Measurements from ENCODE around the gene SEC16B.

Gene SEC16B

DNA sequence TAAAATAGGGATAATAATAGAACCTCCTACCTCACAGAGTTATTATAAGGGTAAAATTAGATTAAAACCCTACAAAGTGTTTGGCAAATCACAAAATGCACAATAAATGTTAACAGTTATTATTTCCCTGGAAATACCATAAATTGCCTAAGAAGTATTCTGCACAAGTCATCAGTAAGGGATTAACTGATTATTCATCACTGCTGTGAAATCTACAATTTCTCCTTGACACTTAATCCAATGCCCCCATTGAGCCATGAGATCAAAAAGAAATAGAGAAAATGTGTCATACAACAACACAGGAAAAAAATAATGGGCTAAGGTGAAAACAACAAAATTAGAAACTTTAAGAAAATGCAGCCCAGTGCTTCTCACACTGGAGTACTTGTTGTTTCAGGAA, 6.7 kb upstream of the SEC16B start:
- no peak for DNase-seq

DNA sequence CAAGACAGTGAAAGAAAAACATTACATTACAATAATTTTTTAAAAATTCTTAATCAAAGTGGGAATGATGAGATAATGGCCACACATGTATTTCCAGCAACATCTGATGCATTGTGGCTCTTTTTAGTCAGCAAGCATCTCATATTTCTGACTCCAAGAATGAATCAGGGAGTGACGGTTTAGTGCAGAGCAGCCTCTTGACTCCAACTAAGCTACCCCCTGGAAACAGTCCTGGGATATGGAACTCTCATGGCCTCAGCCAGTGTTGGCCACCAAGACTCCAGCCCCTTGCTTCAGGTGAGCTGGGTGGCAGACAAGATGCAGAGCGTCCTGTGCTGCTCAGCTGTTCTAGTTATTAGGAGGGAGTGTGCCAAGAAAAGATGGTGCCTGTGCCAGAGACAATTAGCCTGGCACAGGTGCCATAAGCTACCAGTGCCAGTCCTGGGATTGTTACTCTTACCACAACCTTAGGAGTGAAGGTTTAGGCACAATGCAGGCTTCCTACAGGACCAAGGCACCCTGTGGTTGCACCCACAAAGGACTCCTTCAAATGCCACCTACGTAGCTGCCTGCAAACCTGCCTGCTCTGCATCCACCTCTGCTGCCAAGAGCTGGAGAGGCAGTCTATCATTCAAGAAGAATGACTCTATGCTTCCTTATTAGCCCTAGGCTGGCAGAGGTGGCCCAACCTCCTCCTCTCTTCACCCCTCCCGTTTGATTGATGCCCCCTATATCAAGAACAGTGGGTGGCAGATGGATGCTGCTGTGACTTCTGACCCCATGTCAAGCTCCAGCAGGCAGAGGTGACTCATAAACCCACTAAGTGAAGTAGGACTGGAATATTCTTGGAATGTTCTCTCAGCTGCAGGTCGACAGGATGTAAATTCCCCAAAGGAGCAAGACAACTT, 6.0 kb upstream of the SEC16B start:
- DNase-seq = no peak

DNA sequence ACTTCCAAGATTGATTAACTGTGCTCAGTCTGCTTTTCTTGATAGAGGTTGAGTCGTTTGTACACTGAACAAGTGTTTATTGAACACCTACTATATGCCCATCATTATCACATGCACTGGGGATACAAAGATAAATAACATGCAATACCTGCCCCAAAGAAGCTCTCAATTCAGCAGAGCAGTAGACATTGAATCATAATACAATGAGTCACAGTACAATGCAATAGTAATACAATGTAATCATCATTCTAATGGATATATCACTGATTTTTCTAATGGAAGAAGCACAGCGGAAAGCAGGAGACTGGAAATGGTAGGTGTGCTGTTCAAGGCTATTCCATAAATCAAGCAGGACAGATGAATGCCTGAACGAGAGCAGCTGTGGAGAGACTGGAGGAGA, 3.7 kb upstream of the SEC16B start:
- no peak for DNase-seq

GRCh38 chr1:177969109-177969508, 749 bp downstream of the SEC16B start:
- no peak for DNase-seq

- no peak for DNase-seq
Measured at GRCh38 chr1:177966199-177966598, 3.7 kb downstream of the SEC16B start.

DNA sequence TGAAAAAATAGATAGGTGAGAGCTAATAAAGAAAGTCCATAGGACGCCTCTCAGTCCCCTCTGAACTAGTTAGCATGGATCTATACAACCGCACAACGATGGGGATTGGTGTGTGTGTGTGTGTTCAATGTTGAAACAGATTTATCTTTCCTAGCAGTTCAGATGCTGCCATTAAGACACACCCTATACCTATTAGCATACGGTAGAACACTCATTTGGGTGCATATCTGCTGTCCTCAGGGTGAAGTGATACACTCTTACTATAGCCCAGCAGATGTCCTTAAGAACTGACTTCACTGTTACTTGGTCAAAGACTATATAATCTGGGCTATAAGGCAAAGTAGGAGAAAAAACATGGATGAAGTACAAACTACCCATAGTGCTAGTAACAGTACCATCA, 4.6 kb downstream of the SEC16B start:
- DNase-seq = no peak

DNA sequence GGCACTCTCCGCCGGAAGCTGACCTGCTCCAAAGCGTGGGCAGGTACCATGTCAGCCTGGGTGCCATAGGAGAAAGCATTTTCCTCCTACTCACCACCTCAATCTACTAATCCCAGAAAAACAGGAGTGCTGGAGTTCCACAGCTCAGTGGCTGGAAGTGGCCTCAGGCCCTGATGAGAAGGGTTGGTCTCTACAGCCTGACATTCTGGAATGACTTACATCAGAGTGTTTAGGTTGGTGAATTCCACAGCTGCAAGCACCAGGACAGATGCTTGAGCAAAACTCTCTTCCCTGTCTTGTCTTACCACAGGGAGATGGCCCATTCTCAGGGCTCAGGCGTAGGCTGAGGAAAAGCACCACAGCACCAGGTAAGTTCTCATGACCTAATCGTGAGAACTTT, 5.5 kb downstream of the SEC16B start:
- DNase-seq = no peak

DNA sequence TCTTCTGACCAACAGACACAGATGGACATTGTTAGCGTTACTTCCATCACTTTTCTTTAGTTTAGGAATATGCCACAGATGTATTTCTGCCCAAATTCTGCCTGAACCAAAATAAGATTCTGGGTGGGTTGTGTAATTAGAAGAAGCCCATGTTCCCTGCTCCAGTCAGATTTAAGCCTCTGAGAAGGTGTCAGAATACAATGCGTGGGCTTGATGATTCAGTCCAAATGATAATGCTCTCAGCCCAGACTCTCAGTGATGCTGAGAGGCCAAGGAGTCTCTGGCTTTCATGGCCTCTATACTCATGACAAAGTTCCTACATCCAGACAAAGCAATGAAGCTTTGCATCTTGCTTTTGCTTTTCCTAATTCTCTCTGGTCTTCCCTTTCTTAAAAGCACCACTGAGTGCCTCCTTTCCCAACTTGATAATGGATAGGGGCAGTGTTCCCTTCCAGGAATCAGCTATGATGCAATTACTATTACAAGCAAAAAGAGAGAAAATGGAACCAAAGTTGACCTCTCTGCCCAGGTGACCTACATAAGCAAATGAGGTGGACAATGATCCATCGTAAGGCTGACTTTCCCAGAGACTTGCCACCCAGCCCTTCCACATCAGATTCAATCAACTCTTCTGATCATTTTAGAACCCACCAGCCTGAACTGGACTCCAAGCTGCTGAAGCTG, 8.8 kb downstream of the SEC16B start:
- DNase-seq = no peak

DNA sequence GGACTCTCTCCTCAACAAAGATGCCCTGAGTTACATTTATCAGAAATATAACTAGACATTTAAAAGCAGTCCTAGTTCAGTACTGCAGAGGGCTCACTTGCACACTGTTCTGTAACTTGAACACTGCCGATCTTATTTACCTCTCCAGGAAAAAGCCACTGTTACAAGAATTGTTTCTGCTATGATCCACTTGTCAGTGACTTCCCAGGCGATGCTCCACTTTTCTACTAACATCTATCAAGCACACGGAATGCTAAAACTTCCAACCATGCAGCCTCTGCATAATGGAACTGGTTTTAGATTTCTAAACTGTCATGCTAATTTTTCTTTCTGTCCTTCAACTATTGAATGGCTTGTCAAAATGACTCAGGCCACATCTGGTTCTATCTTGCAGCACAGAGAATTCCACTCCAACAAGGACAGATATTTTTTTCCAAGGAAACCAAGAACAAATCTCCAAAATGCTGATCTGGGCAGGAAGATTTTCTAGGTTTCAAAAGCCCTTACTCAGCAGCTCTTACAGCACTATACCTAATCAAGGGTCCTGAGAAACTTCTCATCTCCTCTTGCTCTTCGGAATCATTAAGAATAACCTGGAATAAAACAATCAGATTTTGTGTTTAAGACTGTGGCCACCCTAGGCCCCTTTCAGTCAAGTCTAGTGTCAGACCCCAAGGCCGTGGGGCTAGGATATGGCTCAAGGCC, 9.9 kb downstream of the SEC16B start:
- no peak for DNase-seq

- DNase-seq = no peak
Measured at GRCh38 chr1:177958092-177958491, 11.8 kb downstream of the SEC16B start.

DNA sequence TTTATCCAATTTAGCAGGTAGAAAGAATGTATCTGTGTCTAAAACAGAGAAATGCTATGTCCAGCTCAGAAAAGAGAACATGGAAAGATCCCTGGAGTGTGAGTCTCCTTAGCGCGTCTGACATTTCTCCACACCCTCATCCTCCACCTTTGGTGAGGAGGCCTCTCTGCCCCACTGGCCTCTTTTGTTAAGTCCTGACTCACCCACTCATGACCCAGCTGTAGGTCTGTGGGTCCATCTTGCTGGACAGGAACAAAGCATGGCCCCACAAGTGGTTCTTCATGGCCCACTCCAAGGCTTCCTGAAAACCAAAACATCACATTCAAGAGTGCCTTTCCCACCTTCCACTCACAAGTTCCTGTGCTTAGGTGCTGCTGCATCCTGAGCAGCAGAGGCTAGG, 15.8 kb downstream of the SEC16B start:
- no peak for DNase-seq

DNA sequence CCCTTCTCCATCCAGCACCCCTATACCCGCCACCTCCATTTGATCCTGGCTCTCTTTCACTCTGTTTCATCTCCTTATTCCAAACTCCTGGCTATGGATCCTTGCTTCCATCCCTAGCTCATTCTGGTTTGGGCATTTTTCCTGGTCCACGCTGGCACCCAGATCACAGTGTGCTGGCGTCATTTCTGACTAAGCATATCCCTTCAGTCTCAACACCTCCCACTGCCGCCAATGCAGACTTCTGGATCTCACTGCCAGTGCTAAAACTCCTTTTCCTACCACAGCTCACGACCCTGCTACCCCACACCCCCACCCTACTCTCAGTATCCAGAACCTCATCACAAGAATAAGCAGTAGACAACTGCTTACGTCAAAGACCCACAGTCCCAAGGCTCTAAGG, 16.3 kb downstream of the SEC16B start:
- no peak for DNase-seq

DNA sequence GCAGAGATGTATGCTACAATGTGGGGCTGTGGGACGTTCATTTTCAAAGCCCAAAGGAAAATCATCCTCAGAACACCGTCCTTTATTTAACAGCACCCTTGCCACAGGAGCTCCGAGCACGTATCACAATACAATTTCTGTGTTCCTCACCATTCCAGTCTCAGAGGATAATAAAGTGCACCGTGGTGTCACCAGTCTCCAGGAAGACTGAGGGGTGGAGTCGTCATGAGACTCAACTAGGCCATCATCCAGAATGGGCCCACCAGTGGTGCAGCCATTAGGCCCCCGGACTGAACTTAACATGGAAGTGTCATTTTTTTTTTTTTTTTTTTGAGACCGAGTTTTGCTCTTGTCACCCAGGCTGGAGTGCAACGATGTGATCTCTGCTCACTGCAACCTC, 17.2 kb downstream of the SEC16B start:
- no peak for DNase-seq

DNA sequence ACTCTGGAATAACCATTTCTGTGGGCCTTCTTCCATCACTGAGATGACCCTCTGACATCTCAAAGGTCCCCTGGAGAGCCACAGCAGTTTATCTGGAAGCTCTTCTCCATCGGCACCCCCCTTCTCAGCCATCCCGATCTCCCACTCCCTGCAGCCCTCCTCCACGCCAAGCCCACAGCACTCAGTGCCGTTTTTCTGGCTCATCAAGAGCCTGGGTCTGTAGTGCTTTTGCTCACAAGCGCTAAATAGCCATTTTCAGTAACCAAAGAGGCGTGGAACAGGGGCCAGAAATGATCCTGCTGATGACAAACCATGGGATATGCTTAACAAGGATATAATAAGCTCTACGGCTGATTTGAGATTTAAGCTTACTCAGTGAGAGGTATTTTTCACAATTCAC, 17.6 kb downstream of the SEC16B start:
- no peak for DNase-seq

DNA sequence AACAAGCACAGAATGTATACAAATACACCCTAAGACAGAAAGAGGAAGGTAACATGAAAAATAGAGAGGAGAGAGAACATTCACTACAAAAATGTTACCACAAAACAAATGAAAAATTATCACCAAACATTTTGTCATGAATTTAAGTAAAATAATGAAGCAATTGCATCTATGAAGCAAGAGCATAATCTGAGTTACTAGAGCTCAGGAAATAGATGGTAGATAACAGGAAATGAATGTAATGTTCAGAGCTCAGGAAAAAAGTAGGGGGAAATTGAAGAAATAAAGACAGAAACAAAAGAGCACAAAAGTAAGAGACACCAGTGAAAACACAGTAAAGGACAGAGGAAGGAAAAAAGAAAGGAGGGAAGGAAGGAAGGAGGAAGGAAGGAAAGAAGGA, 19.4 kb downstream of the SEC16B start:
- DNase-seq = no peak

DNA sequence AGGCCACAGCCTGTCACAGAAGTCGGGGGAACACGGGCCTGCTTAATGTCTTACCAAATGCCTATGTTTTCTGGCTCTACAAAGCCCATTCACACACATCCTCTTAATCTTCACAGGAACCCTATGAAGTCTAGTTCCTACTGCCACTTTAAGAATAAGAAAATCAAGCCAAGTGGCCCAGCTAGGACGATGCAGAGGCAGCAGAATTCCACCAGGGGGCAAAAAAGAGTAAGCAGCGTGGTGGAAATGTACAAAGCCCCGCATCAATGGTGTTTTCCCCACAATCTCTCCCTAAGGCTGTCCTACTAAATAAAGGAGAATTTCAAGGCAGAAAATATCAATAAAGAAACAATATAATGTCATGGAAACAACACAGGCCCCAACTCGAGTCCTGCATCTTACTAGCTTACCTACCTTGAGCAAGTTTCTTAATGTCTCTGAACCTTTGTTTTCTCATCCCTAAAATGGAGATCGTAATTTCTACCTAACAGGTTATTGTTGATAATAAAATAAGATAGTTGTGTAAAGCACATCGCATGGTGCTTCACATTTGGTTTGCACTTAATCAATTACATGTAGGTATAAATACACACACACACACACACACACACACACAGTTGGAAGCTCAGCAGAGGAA, 21.4 kb downstream of the SEC16B start:
- no peak for DNase-seq

DNA sequence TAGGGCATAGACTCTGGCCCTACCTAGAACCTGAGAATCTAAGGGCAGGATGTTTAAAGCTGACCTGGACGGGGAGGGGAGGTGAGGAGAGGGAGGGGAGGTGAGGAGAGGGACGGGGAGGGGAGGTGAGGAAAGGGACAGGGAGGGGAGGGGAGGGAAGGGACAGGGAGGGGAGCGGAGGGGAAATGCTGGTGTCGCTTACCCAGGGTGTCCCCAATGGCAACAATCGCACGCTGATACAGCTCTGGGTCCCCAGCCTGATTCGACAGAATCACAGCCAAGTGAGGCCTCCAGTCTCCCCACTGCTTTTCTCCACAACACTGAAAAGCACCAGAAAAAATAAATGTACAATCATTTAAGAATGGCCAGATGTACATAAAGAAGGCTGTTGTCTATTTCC, 22.2 kb downstream of the SEC16B start:
- no peak for DNase-seq

DNA sequence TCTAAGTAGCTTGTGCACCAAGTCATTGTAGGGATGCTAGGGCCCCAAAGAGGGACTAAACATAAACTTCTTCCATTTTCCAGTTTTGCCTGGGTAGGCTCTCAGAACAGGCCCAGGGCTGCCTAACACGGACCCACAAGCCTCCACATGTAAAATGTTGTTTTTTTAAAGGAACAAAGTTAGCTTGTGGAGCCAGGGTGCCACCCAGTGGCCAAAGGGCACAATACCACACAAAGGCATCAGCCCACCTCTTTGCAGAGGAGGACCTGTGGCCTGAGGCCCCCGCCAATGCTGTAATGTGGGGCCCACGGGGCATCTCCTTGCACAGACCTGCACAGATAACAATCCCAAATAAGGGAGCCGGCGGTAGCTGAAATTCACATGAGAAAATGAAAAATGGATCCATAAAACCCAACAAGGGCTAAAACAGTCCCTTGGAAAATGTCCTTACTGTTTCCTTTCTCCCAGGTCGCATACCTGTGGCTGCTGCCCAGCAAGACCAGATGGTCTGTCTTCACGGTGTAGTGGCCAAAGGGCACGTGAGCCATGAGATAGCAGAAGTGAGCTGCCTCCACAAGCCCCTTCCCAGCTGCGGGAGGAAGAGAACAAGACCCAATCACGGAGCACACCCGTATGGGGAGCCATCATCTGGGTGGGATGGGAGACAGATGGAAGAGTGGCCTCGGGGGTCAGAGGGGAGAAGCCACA, 23.8 kb downstream of the SEC16B start:
- DNase-seq = no peak

DNA sequence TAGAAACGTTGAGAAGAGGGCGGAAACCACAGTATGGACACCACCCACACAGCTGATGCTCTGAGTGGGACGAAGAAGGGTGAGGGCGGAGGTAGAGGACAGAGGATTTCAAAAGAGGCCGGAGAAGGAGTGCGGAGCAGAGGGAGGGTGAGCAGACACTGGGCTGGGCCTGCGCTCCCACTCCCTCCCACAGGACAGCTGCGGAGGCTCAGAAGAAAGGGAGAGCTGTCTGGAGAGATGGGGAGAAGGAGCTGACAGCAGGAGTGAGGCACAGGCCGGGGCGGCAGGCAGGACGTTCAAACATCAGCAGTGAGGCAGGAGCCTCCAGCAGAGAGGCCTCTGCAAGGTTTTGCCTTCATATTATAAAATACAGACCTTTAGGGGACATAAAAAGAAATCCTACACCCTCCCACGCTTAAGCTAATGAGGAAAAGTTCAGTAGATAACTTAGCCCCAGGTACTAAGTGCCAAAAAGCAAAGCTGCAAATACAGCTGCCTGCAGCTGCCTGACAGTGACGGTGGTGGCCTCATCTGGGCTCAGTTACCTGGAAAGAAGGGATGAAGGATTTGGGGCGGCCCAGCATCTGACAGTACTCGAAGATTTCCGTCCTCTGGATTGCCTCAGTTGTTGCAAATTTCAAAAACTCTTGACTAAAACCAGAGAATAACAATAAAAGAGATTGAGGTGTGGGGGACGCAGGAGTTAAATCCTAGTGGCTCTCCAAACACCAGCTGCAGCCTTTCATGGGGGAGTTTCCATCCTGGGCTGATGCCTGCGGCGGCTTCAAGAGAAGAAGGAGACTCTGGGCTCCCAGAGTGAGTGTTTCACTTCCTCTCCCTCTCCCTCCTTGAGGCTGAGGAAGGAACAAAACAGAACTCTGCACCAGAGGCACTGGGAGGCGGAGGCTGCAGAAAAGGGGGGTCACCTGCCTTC, 25.6 kb downstream of the SEC16B start:
- DNase-seq = no peak

- DNase-seq = no peak
Measured at GRCh38 chr1:177941976-177942375, 27.9 kb downstream of the SEC16B start.

DNA sequence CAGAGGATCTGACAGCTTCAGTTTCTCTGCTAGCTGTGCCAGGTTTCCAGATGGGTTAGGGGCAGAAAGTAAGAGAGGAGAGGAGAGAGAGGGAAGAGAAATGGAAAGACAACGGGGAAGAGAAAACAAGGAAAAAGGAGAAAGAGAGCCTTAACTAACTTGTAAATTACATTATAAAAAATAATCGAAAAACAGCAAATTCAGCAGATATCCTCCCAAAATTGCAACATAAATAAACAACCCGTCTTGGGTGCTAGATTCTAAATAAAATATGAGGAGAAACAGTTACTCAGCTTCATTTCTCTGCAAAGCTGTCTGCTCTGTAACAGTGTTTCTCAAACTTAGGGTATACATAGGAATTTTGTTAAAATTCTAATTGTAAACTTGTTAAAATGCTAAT, 29.2 kb downstream of the SEC16B start:
- DNase-seq = no peak

- no peak for DNase-seq
Measured at GRCh38 chr1:177937931-177938330, 31.9 kb downstream of the SEC16B start.

Data from NK-92 treated with Interleukin-12 subunit alpha and Interleukin-12 subunit beta, amount 100 ng/mL, for 24 hours (cell line).